ENCODE results near the gene GLIS1.

GRCh38 chr1:53677486-53677885, 61.5 kb downstream of the GLIS1 start:
- TF ChIP-seq EZH2 (IDR thresholded peaks at IDR 0.05) (no peak), FOXP2 (optimal IDR thresholded peaks at IDR 0.05; ENCODE audit: control extremely low read depth, extremely low read length, insufficient read depth) (no peak), POLR2AphosphoS5 (IDR thresholded peaks at IDR 0.05; ENCODE audit: borderline replicate concordance, low read depth, low read length) (no peak)

All from SK-N-MC (cell line).